ENCODE results near the gene C12orf57.

DNA sequence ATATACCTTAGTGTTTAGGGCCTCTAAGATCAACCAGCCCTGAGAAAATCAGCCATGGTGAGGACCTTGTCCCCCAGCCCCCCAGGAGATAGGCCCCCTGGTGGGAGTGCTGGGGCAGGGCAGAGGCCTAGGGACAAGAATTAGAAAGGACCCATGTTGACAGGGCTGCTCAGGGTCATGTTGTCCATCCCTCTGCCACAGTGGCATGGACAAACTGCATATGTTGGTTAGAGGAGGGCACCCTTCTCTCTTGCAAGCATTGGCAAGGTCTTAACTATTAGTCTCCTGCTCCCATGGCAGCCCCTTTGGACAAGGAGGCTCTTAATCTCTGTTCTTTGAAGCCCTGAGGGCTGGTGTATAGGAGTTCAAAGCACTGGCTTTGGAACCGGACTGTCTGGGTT, 6.6 kb downstream of the C12orf57 start:
- TF ChIP-seq CTCF (conservative IDR thresholded peaks at IDR 0.05 in 1 of 2, IDR thresholded peaks at IDR 0.05 in 1 of 2; ENCODE audit: extremely low read depth in 1 of 2, insufficient read depth in 1 of 2, low read depth in 1 of 2, low read length in 2 of 2) (no peak), EZH2 (IDR thresholded peaks at IDR 0.05; ENCODE audit: borderline replicate concordance, low read length) (no peak)

All from mammary epithelial cell (primary cell).